HCT116 (cell line): Measurements from ENCODE around the gene ZNF536. TPM values are rescaled to one million over a fixed set of nuclear protein-coding genes. Genes with fewer than 3 reads are reported as not detected.

Experiments
- ATAC-seq: fragments of 200-7000 bp; cut with Tn5 transposase; 2 replicates; pipeline ENCODE4 v1.9.1; 2020; ENCODE audit warnings: mild to moderate bottlenecking, moderate library complexity
- BruUV-seq: library from RNA; stranded (reverse); fragments of 400-500 nt; replicated peaks from 2 replicates; lab custom pipeline; 2021; lab: Mats Ljungman, UMichigan
- CTCF ChIA-PET: fragments of 300-600 bp; sonication (Branson Sonifier 250); formaldehyde crosslinking; loops from one replicate; lab custom pipeline; 2021; ENCODE audit warnings: antibody characterized with exemption; lab: Charles Lee
- POLR2A ChIA-PET: fragments of 300-600, 350-600 bp; sonication (Branson Sonifier 250); formaldehyde crosslinking; loops from one replicate; lab custom pipeline; 2021; ENCODE audit warnings: antibody characterized with exemption; lab: Charles Lee
- RAD21 ChIA-PET, 2 experiments: fragments of 300-600 bp; sonication (Branson Sonifier 250); formaldehyde crosslinking; loops; one replicate each; lab custom pipeline; 2023; ENCODE audit warnings: low total read pairs in 2 of 2; ENCODE audit not compliant: uncharacterized antibody in 2 of 2, unreplicated experiment in 2 of 2, low non-redundant PET in 1 of 2; lab: Charles Lee
- DNase-seq: peaks from one replicate; pipeline ENCODE4 v3.0.0-alpha.2; 2010; ENCODE audit warnings: low read depth, low spot score
- H2AFZ ChIP-seq: fragments of 200-600 bp; shearing (Covaris generic), sonication (generic); 2 replicates; pipeline ENCODE4 v1.6.1; 2017; ENCODE audit warnings: low read depth, mixed run types, mixed read lengths, antibody characterized with exemption, low read length; ENCODE audit not compliant: poor library complexity, severe bottlenecking
- H3K27ac ChIP-seq: 2 replicates; pipeline ENCODE4 v1.5.1; 2012; ENCODE audit warnings: low read depth, low read length
- H3K27me3 ChIP-seq: fragments of 200-600 bp; sonication (generic); 2 replicates; pipeline ENCODE4 v1.6.1; 2016; ENCODE audit warnings: mixed run types, low read length, mixed read lengths; ENCODE audit not compliant: insufficient read depth
- H3K36me3 ChIP-seq, 2 experiments: fragments of 200-500 bp in 1 of 2; fragments of 200-600 bp in 1 of 2; sonication (Bioruptor generic) in 1 of 2; sonication (generic) in 1 of 2; 2 replicates each; pipeline versions ENCODE4 v1.5.1 to v1.6.1; 2014 to 2016; ENCODE audit warnings: low read length in 2 of 2, inconsistent platforms in 1 of 2, mixed read lengths in 1 of 2, mixed run types in 1 of 2; ENCODE audit not compliant: insufficient read depth in 2 of 2, control insufficient read depth in 1 of 2
- H3K4me1 ChIP-seq, 2 experiments: fragments of 200-600 bp in 1 of 2; sonication (generic) in 1 of 2; 2 replicates each; pipeline versions ENCODE4 v1.5.1 to v1.6.1; 2012 to 2017; ENCODE audit warnings: low read length in 2 of 2, inconsistent platforms in 1 of 2, mild to moderate bottlenecking in 1 of 2, mixed read lengths in 1 of 2, mixed run types in 1 of 2, moderate library complexity in 1 of 2; ENCODE audit not compliant: insufficient read depth in 2 of 2, control insufficient read depth in 1 of 2
- H3K4me2 ChIP-seq: fragments of 200-600 bp; sonication (generic); 2 replicates; pipeline ENCODE4 v1.6.1; 2017; ENCODE audit warnings: mixed run types, low read length, mixed read lengths
- H3K4me3 ChIP-seq, 2 experiments: fragments of 200-600 bp in 1 of 2; sonication (generic) in 1 of 2; replicated peaks in 1 of 2; 2 replicates each; pipeline ENCODE4 v1.5.1; 2011 to 2016; ENCODE audit warnings: low read length in 2 of 2, control low read depth in 1 of 2, low read depth in 1 of 2, mild to moderate bottlenecking in 1 of 2, mixed read lengths in 1 of 2, mixed run types in 1 of 2
- H3K79me2 ChIP-seq: fragments of 200-600 bp; sonication (generic); 2 replicates; pipeline ENCODE4 v1.6.1; 2017; ENCODE audit warnings: mild to moderate bottlenecking, mixed run types, low read length, moderate library complexity, mixed read lengths; ENCODE audit not compliant: insufficient read depth
- H3K9ac ChIP-seq: fragments of 200-600 bp; sonication (generic); 2 replicates; pipeline ENCODE4 v1.6.1; 2016; ENCODE audit warnings: low read length, mixed read lengths
- H3K9me2 ChIP-seq: fragments of 200-600 bp; sonication (generic), shearing (Covaris generic); 2 replicates; pipeline ENCODE4 v1.6.1; 2017; ENCODE audit warnings: mixed run types, mild to moderate bottlenecking, moderate library complexity; ENCODE audit not compliant: insufficient read depth
- H3K9me3 ChIP-seq, 2 experiments: fragments of 200-500 bp in 1 of 2; fragments of 200-600 bp in 1 of 2; sonication (Bioruptor generic) in 1 of 2; sonication (generic) in 1 of 2; 2 replicates each; pipeline ENCODE4 v1.6.1; 2014 to 2017; ENCODE audit warnings: low read length in 2 of 2, mixed read lengths in 2 of 2, inconsistent platforms in 1 of 2, low read depth in 1 of 2, mild to moderate bottlenecking in 1 of 2, mixed run types in 1 of 2, moderate library complexity in 1 of 2; ENCODE audit not compliant: control insufficient read depth in 1 of 2, insufficient read depth in 1 of 2
- H4K20me1 ChIP-seq: fragments of 200-600 bp; sonication (generic), shearing (Covaris generic); 2 replicates; pipeline ENCODE4 v1.6.1; 2017; ENCODE audit warnings: mixed run types, mild to moderate bottlenecking, moderate library complexity; ENCODE audit not compliant: insufficient read depth
- ATF3 ChIP-seq: IDR thresholded peaks from 2 replicates; pipeline ENCODE4 v1.6.1; 2012
- CBX3 ChIP-seq: IDR thresholded peaks from 2 replicates; pipeline ENCODE4 v1.6.1; 2012; ENCODE audit warnings: low read depth
- CTCF ChIP-seq, 3 experiments: fragments of 200-600 bp in 1 of 3; sonication (generic) in 1 of 3; IDR thresholded peaks in 2 of 3; conservative IDR thresholded peaks in 1 of 3; 2 replicates each; pipeline ENCODE4 v1.5.1; 2012 to 2017; ENCODE audit warnings: low read depth in 2 of 3, low read length in 2 of 3, antibody characterized with exemption in 1 of 3, borderline replicate concordance in 1 of 3, control low read depth in 1 of 3, mild to moderate bottlenecking in 1 of 3, mixed read lengths in 1 of 3, mixed run types in 1 of 3, moderate library complexity in 1 of 3; ENCODE audit not compliant: insufficient read depth in 1 of 3
- EZH2 ChIP-seq: fragments of 200-600 bp; sonication (generic); IDR thresholded peaks from 2 replicates; pipeline ENCODE4 v1.6.1; 2017; ENCODE audit warnings: antibody characterized with exemption, mixed run types
- JUND ChIP-seq: IDR thresholded peaks from 2 replicates; pipeline ENCODE4 v1.6.1; 2012
- YY1 ChIP-seq: IDR thresholded peaks from 2 replicates; pipeline ENCODE4 v1.6.1; 2011; ENCODE audit warnings: low read length, low read depth, moderate library complexity, mild to moderate bottlenecking; ENCODE audit not compliant: insufficient replicate concordance; ENCODE audit errors: extremely low read depth
- intact Hi-C: fragments of 100-400 bp; cut with micrococcal nuclease; formaldehyde crosslinking; loops from 2 replicates; pipeline ENCODE4 v1.10.0; 2022
- total RNA-seq: library from RNA; stranded (reverse); gene quantifications from one replicate; pipeline ENCODE4 v1.2.1, GENCODE V29; 2021; ENCODE audit not compliant: unreplicated experiment

ZNF536 gene
- total RNA-seq, 1 experiment from 2014 or later = not detected

- H3K9me3 ChIP-seq = no peaks in the 10 kb centered on the region
- RAD21 ChIA-PET = no interaction called here
- H3K4me2 ChIP-seq = no peak overlapping the region
- no peak overlapping the region for H3K4me3 ChIP-seq
- no TSS peak for BruUV-seq
- no peak overlapping the region for H3K9ac ChIP-seq
- H2AFZ ChIP-seq = no peak overlapping the region
- no peak for TF ChIP-seq CBX3
- TF ChIP-seq CTCF (IDR thresholded peaks at IDR 0.05 in 2 of 3, conservative IDR thresholded peaks at IDR 0.05 in 1 of 3; ENCODE audit: borderline replicate concordance in 1 of 3, insufficient read depth in 1 of 3, low read depth in 2 of 3, low read length in 2 of 3) = peak in 1 of 3 experiments; percentile 23; a peak in 1 of 6 replicates
- CTCF ChIA-PET = no interaction called here
- H3K4me1 ChIP-seq = no peaks in the 10 kb centered on the region
- intact Hi-C loops = loop anchor here (10.0 kb wide), 1 partner anchor 610 kb away; no protein-coding TSS in a partner anchor
- H4K20me1 ChIP-seq = no peaks in the 10 kb centered on the region
- H3K27ac ChIP-seq = no peak overlapping the region
- no peaks in the 10 kb centered on the region for H3K9me2 ChIP-seq
- peaks cover 30% of the 10 kb centered on the region for H3K27me3 ChIP-seq
- H3K36me3 ChIP-seq = no peaks in the 10 kb centered on the region
- POLR2A ChIA-PET = no interaction called here
- ATAC-seq (peak; percentile 40; the same call in 1 of the 2 replicates), DNase-seq (peak; percentile 12)
- no peaks in the 10 kb centered on the region for H3K79me2 ChIP-seq
Measured at GRCh38 chr19:30344446-30345425, 27.4 kb upstream of the ZNF536 start.

- H3K36me3 ChIP-seq = no peaks in the 10 kb centered on the region
- no peak for DNase-seq
- no peak overlapping the region for H3K4me2 ChIP-seq
- peaks cover 32% of the 10 kb centered on the region for H3K27me3 ChIP-seq
- intact Hi-C loops = loop anchor here (10.0 kb wide), 1 partner anchor 611 kb away; no protein-coding TSS in a partner anchor
- no peak overlapping the region for H3K4me3 ChIP-seq
- POLR2A ChIA-PET = no interaction called here
- H3K79me2 ChIP-seq = no peaks in the 10 kb centered on the region
- no peak for ATAC-seq
- CTCF ChIA-PET = no interaction called here
- H4K20me1 ChIP-seq = no peaks in the 10 kb centered on the region
- H3K9me2 ChIP-seq = no peaks in the 10 kb centered on the region
- no peaks in the 10 kb centered on the region for H3K9me3 ChIP-seq
- TF ChIP-seq YY1 (no peak), JUND (no peak), EZH2 (no peak), CTCF (IDR thresholded peaks at IDR 0.05 in 2 of 3, conservative IDR thresholded peaks at IDR 0.05 in 1 of 3; ENCODE audit: borderline replicate concordance in 1 of 3, insufficient read depth in 1 of 3, low read depth in 2 of 3, low read length in 2 of 3) (no peak), ATF3 (no peak)
- no peak overlapping the region for H2AFZ ChIP-seq
- RAD21 ChIA-PET = no interaction called here
- H3K9ac ChIP-seq = no peak overlapping the region
- H3K27ac ChIP-seq = no peak overlapping the region
- no peaks in the 10 kb centered on the region for H3K4me1 ChIP-seq
- no TSS peak for BruUV-seq
Measured at GRCh38 chr19:30345686-30346085, 26.5 kb upstream of the ZNF536 start.
